PC-9 (cell line): Measurements from ENCODE around the gene ACAP3. TPM values are rescaled to one million over a fixed set of nuclear protein-coding genes. Genes with fewer than 3 reads are reported as not detected.

Experiments used
- BruUV-seq: library from RNA; stranded (reverse); fragments of 400-500 nt; replicated peaks from 2 replicates; lab custom pipeline; 2021; lab: Mats Ljungman, UMichigan
- CTCF ChIA-PET: fragments of 300-600 bp; sonication (Branson Sonifier 250); formaldehyde crosslinking; loops from one replicate; lab custom pipeline; 2022; ENCODE audit warnings: antibody characterized with exemption; lab: Charles Lee
- POLR2A ChIA-PET: fragments of 300-600 bp; sonication (Branson Sonifier 250); formaldehyde crosslinking; loops from one replicate; lab custom pipeline; 2022; ENCODE audit warnings: antibody characterized with exemption; ENCODE audit not compliant: unreplicated experiment; lab: Charles Lee
- DNase-seq, 2 experiments: peaks; one replicate each; pipeline versions ENCODE4 v3.0.0 to v3.0.0-alpha.2; 2015 to 2022; ENCODE audit warnings: mixed read lengths in 1 of 2
- H2AFZ ChIP-seq: fragments of 200-600 bp; sonication (generic); 2 replicates; pipeline ENCODE4 v1.8.1; 2017; ENCODE audit warnings: antibody characterized with exemption
- H3F3A ChIP-seq: fragments of 200-600 bp; sonication (generic); 2 replicates; pipeline ENCODE4 v1.8.1; 2017; ENCODE audit warnings: antibody characterized with exemption, mild to moderate bottlenecking, low read depth; ENCODE audit not compliant: insufficient read depth
- H3K27ac ChIP-seq: fragments of 200-600 bp; sonication (generic); 2 replicates; pipeline ENCODE4 v1.6.1; 2016; ENCODE audit warnings: mixed run types
- H3K27me3 ChIP-seq: fragments of 200-600 bp; sonication (generic); 2 replicates; pipeline ENCODE4 v1.6.1; 2016; ENCODE audit warnings: low read depth, mixed run types; ENCODE audit not compliant: insufficient read depth
- H3K36me3 ChIP-seq: fragments of 200-600 bp; sonication (generic); 2 replicates; pipeline ENCODE4 v1.6.1; 2016; ENCODE audit warnings: low read depth, mixed run types
- H3K4me1 ChIP-seq: fragments of 200-600 bp; sonication (generic); replicated peaks from 2 replicates; pipeline ENCODE4 v1.6.1; 2016; ENCODE audit warnings: mixed run types; ENCODE audit not compliant: insufficient read depth
- H3K4me2 ChIP-seq: fragments of 200-600 bp; sonication (generic); 2 replicates; pipeline ENCODE4 v1.6.1; 2017; ENCODE audit warnings: mixed run types
- H3K4me3 ChIP-seq: fragments of 200-600 bp; sonication (generic); 2 replicates; pipeline ENCODE4 v1.6.1; 2016; ENCODE audit warnings: mixed run types
- H3K79me2 ChIP-seq: fragments of 200-600 bp; sonication (generic); 2 replicates; pipeline ENCODE4 v1.6.1; 2017; ENCODE audit warnings: low read depth, mixed run types
- H3K9me2 ChIP-seq: fragments of 200-600 bp; sonication (generic); 2 replicates; pipeline ENCODE4 v1.8.1; 2017; ENCODE audit warnings: mild to moderate bottlenecking; ENCODE audit not compliant: insufficient read depth
- H3K9me3 ChIP-seq: fragments of 200-600 bp; sonication (generic); 2 replicates; pipeline ENCODE4 v1.8.1; 2016; ENCODE audit warnings: low read depth; ENCODE audit not compliant: insufficient read depth
- H4K20me1 ChIP-seq: fragments of 200-600 bp; sonication (generic); 2 replicates; pipeline ENCODE4 v1.8.1; 2017; ENCODE audit not compliant: insufficient read depth
- EZH2 ChIP-seq: fragments of 200-600 bp; sonication (generic); IDR thresholded peaks from 2 replicates; pipeline ENCODE4 v1.8.0; 2017; ENCODE audit warnings: antibody characterized with exemption, low read depth
- intact Hi-C: fragments of 100-400 bp; cut with micrococcal nuclease; formaldehyde crosslinking; loops from one replicate; pipeline ENCODE4 v1.10.0; 2022; ENCODE audit not compliant: unreplicated experiment
- total RNA-seq: library from RNA; stranded (reverse); gene quantifications from 2 replicates; pipeline ENCODE4 v1.2.3, GENCODE V29; 2021
- TF ChIP-seq, protein P1 (sequence below): fragments of 200-600 bp; sonication (generic); conservative IDR thresholded peaks from 2 replicates; pipeline ENCODE4 v1.6.1; 2017; ENCODE audit warnings: mixed run types, antibody characterized with exemption, mild to moderate bottlenecking, moderate library complexity

The ACAP3 gene
- total RNA-seq, 1 experiment from 2014 or later: 54.8 TPM

DNA sequence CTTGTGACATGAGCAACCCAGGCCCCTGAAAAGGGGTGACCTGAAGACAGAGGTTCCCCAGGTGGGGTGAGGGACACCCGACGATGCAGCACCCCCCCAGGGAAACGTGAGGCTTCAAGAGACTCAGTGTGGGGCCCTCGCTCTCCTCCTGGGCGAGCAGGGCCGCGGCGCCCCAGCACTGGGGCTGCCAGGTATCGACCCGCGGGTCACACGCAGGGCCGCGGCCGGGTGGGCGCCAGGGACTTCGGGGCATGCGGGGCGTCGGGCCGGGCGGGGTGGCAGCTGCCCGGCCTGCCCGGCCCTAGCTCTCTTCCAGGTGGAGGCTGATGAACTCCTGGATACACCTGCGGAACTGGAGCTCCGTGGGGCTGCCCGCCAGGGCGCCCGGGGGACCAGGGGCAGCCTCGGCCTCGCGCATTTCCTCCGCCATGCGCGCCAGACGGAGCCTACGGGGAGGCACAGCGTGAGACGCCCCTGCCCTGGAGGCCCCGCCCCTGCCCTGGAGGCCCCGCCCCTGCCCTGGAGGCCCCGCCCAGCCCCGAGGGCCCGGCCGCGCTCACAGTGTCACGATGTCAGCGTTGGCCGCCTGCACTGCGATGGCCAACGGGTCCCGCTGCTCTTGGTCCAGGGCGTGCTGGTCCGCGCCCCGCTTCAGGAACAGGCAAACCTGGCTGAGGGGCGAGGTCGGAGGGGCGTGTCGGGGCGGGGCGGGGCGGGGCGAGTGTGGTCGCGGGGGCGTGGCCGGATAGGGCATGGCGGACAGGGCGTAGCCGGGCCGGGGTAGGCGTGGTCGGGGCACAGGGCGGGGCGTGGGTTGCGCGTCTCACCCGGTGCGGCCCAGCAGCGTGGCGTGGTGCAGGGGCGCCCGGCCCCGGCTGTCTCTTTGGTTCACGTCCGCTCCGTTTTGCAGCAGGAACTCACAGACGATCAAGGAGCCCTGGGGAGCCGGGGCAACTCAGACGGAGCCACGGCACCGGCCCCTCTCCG, 14.2 kb downstream of the ACAP3 start:
- no peak overlapping the region for H3K4me3 ChIP-seq
- H3K79me2 ChIP-seq: no peaks in the 10 kb centered on the region
- no peak for TF ChIP-seq EZH2
- TF ChIP-seq, protein P1, sequence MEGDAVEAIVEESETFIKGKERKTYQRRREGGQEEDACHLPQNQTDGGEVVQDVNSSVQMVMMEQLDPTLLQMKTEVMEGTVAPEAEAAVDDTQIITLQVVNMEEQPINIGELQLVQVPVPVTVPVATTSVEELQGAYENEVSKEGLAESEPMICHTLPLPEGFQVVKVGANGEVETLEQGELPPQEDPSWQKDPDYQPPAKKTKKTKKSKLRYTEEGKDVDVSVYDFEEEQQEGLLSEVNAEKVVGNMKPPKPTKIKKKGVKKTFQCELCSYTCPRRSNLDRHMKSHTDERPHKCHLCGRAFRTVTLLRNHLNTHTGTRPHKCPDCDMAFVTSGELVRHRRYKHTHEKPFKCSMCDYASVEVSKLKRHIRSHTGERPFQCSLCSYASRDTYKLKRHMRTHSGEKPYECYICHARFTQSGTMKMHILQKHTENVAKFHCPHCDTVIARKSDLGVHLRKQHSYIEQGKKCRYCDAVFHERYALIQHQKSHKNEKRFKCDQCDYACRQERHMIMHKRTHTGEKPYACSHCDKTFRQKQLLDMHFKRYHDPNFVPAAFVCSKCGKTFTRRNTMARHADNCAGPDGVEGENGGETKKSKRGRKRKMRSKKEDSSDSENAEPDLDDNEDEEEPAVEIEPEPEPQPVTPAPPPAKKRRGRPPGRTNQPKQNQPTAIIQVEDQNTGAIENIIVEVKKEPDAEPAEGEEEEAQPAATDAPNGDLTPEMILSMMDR: no peak
- H3K4me1 ChIP-seq: peaks cover 16% of the 10 kb centered on the region
- no peak for DNase-seq
- no peaks in the 10 kb centered on the region for H3K27me3 ChIP-seq
- ChIA-PET POLR2A (no interaction called here), CTCF (no interaction called here)
- intact Hi-C loops: loop anchor here (5.0 kb wide), 1 partner anchor 311 kb away; the partner anchor contains the start of gene PERM1
- no peaks in the 10 kb centered on the region for H3F3A ChIP-seq
- no peaks in the 10 kb centered on the region for H3K36me3 ChIP-seq
- no peak overlapping the region for H2AFZ ChIP-seq
- no TSS peak for BruUV-seq
- no peaks in the 10 kb centered on the region for H3K9me2 ChIP-seq
- H3K9me3 ChIP-seq: no peaks in the 10 kb centered on the region
- H4K20me1 ChIP-seq: no peaks in the 10 kb centered on the region
- no peak overlapping the region for H3K27ac ChIP-seq
- no peak overlapping the region for H3K4me2 ChIP-seq

DNA sequence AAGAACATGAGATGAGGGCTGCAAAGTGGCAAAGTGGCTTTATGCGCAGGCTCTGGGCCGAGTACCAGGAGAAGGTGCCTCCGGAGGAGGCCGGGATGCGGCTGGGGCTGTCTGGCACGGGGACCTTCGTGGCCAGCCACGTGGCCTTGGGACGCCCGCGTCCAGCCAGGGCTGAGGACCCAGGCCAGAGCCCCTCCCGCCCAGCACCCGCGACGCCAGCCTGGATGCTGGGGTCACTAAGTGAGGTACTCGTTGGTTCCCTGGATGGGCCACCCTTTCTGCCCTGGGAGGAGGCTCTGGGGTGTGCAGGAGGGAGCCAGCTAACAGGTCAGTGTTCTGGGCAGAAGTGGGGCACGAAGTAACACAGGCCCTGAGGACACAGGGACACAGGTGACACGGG, 14.9 kb downstream of the ACAP3 start:
- Histone ChIP-seq H3K27me3 (no peaks in the 10 kb centered on the region), H3K79me2 (no peaks in the 10 kb centered on the region), H2AFZ (no peak overlapping the region), H3K9me3 (no peaks in the 10 kb centered on the region), H4K20me1 (no peaks in the 10 kb centered on the region), H3K4me1 (peaks cover 16% of the 10 kb centered on the region), H3K4me2 (no peak overlapping the region), H3K36me3 (no peaks in the 10 kb centered on the region), H3F3A (no peaks in the 10 kb centered on the region), H3K4me3 (no peak overlapping the region), H3K9me2 (no peaks in the 10 kb centered on the region), H3K27ac (no peak overlapping the region)
- intact Hi-C loops: loop anchor here (5.0 kb wide), 1 partner anchor 311 kb away; the partner anchor contains the start of gene PERM1
- CTCF ChIA-PET: no interaction called here
- TF ChIP-seq, protein P1: no peak
- no peak for TF ChIP-seq EZH2
- no peak for DNase-seq
- no TSS peak for BruUV-seq
- POLR2A ChIA-PET: no interaction called here

DNA sequence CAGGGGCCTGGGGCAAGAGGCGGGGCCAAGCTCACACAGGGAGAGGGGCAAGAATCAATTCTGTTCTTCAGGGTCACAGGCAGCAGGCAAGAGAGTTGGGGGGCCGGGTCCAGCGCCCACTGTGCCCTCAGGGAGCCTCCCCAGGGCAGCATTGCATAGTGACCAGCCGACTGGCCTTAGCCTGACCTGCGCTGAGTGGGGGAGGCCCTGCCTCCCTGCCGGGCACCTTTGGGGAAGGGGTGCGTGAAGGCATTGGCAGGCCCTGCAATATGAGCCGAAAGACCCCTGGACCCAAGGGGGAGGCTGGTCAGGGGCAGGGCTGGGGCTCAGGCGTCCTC, 15.3 kb downstream of the ACAP3 start:
- intact Hi-C loops: loop anchor here (5.0 kb wide), 1 partner anchor 310 kb away; the partner anchor contains the start of gene PERM1
- no peaks in the 10 kb centered on the region for H3K9me3 ChIP-seq
- no peaks in the 10 kb centered on the region for H3K27me3 ChIP-seq
- POLR2A ChIA-PET: interaction anchor here (0.5 kb wide), 1 partner anchor 309 kb away, joined by 5 read pairs; no protein-coding TSS in a partner anchor
- TF ChIP-seq EZH2: no peak
- TF ChIP-seq, protein P1: no peak
- no peak overlapping the region for H2AFZ ChIP-seq
- H3K36me3 ChIP-seq: no peaks in the 10 kb centered on the region
- CTCF ChIA-PET: interaction anchor here (1.2 kb wide), 1 partner anchor 171 kb away, joined by 4 read pairs; no protein-coding TSS in a partner anchor
- DNase-seq: no peak
- no peaks in the 10 kb centered on the region for H3F3A ChIP-seq
- no peaks in the 10 kb centered on the region for H3K79me2 ChIP-seq
- BruUV-seq: no TSS peak
- H3K9me2 ChIP-seq: no peaks in the 10 kb centered on the region
- no peak overlapping the region for H3K4me2 ChIP-seq
- peaks cover 16% of the 10 kb centered on the region for H3K4me1 ChIP-seq
- H3K4me3 ChIP-seq: no peak overlapping the region
- no peak overlapping the region for H3K27ac ChIP-seq
- no peaks in the 10 kb centered on the region for H4K20me1 ChIP-seq
